K562 (cell line): ENCODE data around the gene ACTL10. TPM values are rescaled to one million over a fixed set of nuclear protein-coding genes. Genes with fewer than 3 reads are reported as not detected.

Source experiments
- ATAC-seq: fragments of 200-7000 bp; cut with Tn5 transposase; 3 replicates; pipeline ENCODE4 v1.9.1; 2020; ENCODE audit warnings: moderate library complexity
- BruUV-seq: library from RNA; stranded (reverse); fragments of 400-500 nt; replicated peaks from 2 replicates; lab custom pipeline; 2021; lab: Mats Ljungman, UMichigan
- CTCF ChIA-PET: fragments of 300-600 bp; formaldehyde crosslinking; extraction: SDS; loops from one replicate; lab custom pipeline; 2021; ENCODE audit warnings: low intra/inter-chr PET ratio; lab: Yijun Ruan, JAX
- POLR2A ChIA-PET: fragments of 300-600, 350-650 bp; sonication (Branson Sonifier 250); formaldehyde crosslinking; extraction: SDS; loops from one replicate; lab custom pipeline; 2021; ENCODE audit warnings: antibody characterized with exemption, inconsistent platforms; lab: Yijun Ruan, JAX
- DNase-seq, 4 experiments: peaks; one replicate each; pipeline versions ENCODE4 v3.0.0 to v3.0.0-alpha.2; 2011 to 2018; ENCODE audit warnings: low spot score in 3 of 4, mixed read lengths in 3 of 4; ENCODE audit errors: extremely low read depth in 1 of 4
- FAIRE-seq: peaks from 2 replicates; lab custom pipeline; 2011; peaks lifted over from hg19 to GRCh38; lab: Jason Lieb, UNC
- H2AFZ ChIP-seq: 2 replicates; pipeline ENCODE4 v1.6.0; 2011; ENCODE audit warnings: low read depth, low read length, control low read depth, inconsistent platforms
- H3K27ac ChIP-seq: fragments of 200-600 bp; 3 replicates; pipeline ENCODE4 v1.8.0; 2011; ENCODE audit warnings: low read depth, mild to moderate bottlenecking, control low read depth, inconsistent platforms, low read length, moderate library complexity, mixed read lengths; ENCODE audit errors: extremely low read depth
- H3K27me3 ChIP-seq, 2 experiments: fragments of 300-600 bp in 1 of 2; 2 replicates in 1 of 2; 3 replicates in 1 of 2; pipeline versions ENCODE4 v1.6.0 to v1.8.0; 2011; ENCODE audit warnings: inconsistent platforms in 2 of 2, low read length in 2 of 2, mild to moderate bottlenecking in 1 of 2, mixed read lengths in 1 of 2, moderate library complexity in 1 of 2; ENCODE audit not compliant: control insufficient read depth in 2 of 2, insufficient read depth in 2 of 2
- H3K36me3 ChIP-seq: fragments of 300-600 bp; 3 replicates; pipeline ENCODE4 v1.8.0; 2011; ENCODE audit warnings: mild to moderate bottlenecking, low read length, inconsistent platforms; ENCODE audit not compliant: control insufficient read depth, insufficient read depth
- H3K4me1 ChIP-seq, 2 experiments: fragments of 200-600 bp in 1 of 2; replicated peaks in 1 of 2; 2 replicates in 1 of 2; 3 replicates in 1 of 2; pipeline versions ENCODE4 v1.5.1 to v1.8.0; 2011; ENCODE audit warnings: inconsistent platforms in 2 of 2, low read length in 2 of 2, mild to moderate bottlenecking in 1 of 2, mixed read lengths in 1 of 2, moderate library complexity in 1 of 2; ENCODE audit not compliant: control insufficient read depth in 2 of 2, insufficient read depth in 2 of 2
- H3K4me2 ChIP-seq: 2 replicates; pipeline ENCODE4 v1.6.1; 2011; ENCODE audit warnings: low read length, control low read depth, inconsistent platforms, mixed read lengths; ENCODE audit not compliant: insufficient read depth
- H3K4me3 ChIP-seq: fragments of 200-600 bp; sonication (generic), shearing (Covaris generic); 2 replicates; pipeline ENCODE4 v1.5.1; 2016; ENCODE audit warnings: control low read depth, inconsistent platforms
- H3K79me2 ChIP-seq: fragments of 200-600 bp; 3 replicates; pipeline ENCODE4 v1.8.0; 2011; ENCODE audit warnings: low read length, inconsistent platforms; ENCODE audit not compliant: control insufficient read depth, insufficient read depth
- H3K9ac ChIP-seq, 2 experiments: 2 replicates each; pipeline versions ENCODE4 v1.6.0 to v1.6.1; 2011; ENCODE audit warnings: low read depth in 2 of 2, low read length in 2 of 2, control low read depth in 1 of 2, inconsistent platforms in 1 of 2, mild to moderate bottlenecking in 1 of 2, mixed read lengths in 1 of 2; ENCODE audit not compliant: insufficient read depth in 1 of 2
- H3K9me1 ChIP-seq: one replicate; pipeline ENCODE4 v1.6.0; 2011; ENCODE audit warnings: inconsistent platforms, mild to moderate bottlenecking, low read length, moderate library complexity; ENCODE audit not compliant: control insufficient read depth, insufficient read depth
- H3K9me3 ChIP-seq: replicated peaks from 2 replicates; pipeline ENCODE4 v1.5.1; 2011; ENCODE audit warnings: low read depth, low read length, inconsistent platforms; ENCODE audit not compliant: control insufficient read depth, insufficient read depth
- H4K20me1 ChIP-seq: replicated peaks from 2 replicates; pipeline ENCODE4 v1.6.1; 2011; ENCODE audit warnings: low read length, inconsistent platforms, mixed read lengths; ENCODE audit not compliant: control insufficient read depth, insufficient read depth
- CHD1 ChIP-seq: fragments of 200-600 bp; sonication (generic); IDR thresholded peaks from one replicate; pipeline ENCODE4 v1.6.1; 2012; ENCODE audit warnings: mild to moderate bottlenecking, moderate library complexity, low read length, inconsistent platforms
- MCM7 ChIP-seq, 2 experiments: fragments of 450-650 bp; IDR thresholded peaks; 2 replicates each; pipeline ENCODE4 v1.6.1; 2016 to 2018
- RBM25 ChIP-seq: fragments of 200-400 bp; formaldehyde crosslinking; IDR thresholded peaks from 2 replicates; pipeline ENCODE4 v1.6.1; 2018; ENCODE audit warnings: low read length, low read depth, moderate library complexity; ENCODE audit not compliant: severe bottlenecking
- WGBS: fragments of 100-300 bp; shearing (Covaris generic); methylation state at CpG from one replicate; pipeline ENCODE4 v1.1.6; 2016; ENCODE audit warnings: low coverage, mixed read lengths; ENCODE audit not compliant: insufficient coverage; ENCODE audit errors: missing lambda C conversion rate; 5-methylcytosine and 5-hydroxymethylcytosine counted together
- in situ Hi-C: fragments of 300-500 bp; cut with MboI; formaldehyde crosslinking; loops from 4 replicates; pipeline ENCODE4 v1.15.0; 2018; ENCODE audit warnings: inconsistent platforms, mixed read lengths
- intact Hi-C: fragments of 100-400 bp; cut with micrococcal nuclease; formaldehyde crosslinking; loops from 2 replicates; pipeline ENCODE4 v1.14.2; 2022
- polyA plus RNA-seq, 8 experiments: library from polyadenylated mRNA; depleted of rRNA in 4 of 8; stranded (reverse) in 5 of 8; unstranded in 3 of 8; fragments of >200 nt; fragmentation: Nextera tagmentation in 2 of 8; fragmentation: Illumina TruSeq in 1 of 8; extraction: Ambion mirVana in 2 of 8; extraction: Trizol in 1 of 8; gene quantifications; 2 replicates each; pipeline versions ENCODE4 v1.2.1 to v1.2.3, GENCODE V29; 2011 to 2014; ENCODE audit warnings: inconsistent platforms in 1 of 8, missing spikeins in 1 of 8
- total RNA-seq, 7 experiments: library from RNA; depleted of rRNA in 6 of 7; stranded (reverse); fragments of >200 nt in 6 of 7; fragmentation: Illumina TruSeq in 2 of 7; extraction: Trizol in 2 of 7; gene quantifications; 2 replicates each; pipeline versions ENCODE4 v1.2.1 to v1.2.3, GENCODE V29; 2011 to 2021; ENCODE audit warnings: low replicate concordance in 1 of 7

The ACTL10 gene
- total and polyA plus RNA-seq, 9 of the 15 experiments (the other 6 are each of a cell fraction or from before 2014, with no cell fraction given) = 0.07 to 0.14 TPM; not detected in 7

DNA sequence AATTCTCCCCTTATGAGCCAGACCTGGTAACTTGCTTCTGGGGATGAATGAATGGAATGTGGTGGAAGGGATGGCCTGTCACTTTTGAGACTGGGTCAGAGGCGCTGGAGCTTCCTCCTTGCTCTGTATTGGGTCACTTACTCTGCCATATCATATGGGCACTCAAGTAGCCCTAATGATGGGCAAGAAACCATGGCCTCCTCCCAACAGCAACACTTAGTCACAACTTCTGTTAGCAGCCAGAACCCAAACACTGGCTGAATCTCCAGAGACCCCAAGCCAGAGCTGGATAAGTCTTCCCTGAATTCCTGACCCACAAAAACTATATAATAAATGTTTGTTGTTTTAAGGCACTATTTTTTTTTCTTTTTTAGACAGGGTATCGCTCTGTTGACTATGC is 13.9 kb downstream of the ACTL10 start (continued):
- TF ChIP-seq CHD1 = no peak

DNA sequence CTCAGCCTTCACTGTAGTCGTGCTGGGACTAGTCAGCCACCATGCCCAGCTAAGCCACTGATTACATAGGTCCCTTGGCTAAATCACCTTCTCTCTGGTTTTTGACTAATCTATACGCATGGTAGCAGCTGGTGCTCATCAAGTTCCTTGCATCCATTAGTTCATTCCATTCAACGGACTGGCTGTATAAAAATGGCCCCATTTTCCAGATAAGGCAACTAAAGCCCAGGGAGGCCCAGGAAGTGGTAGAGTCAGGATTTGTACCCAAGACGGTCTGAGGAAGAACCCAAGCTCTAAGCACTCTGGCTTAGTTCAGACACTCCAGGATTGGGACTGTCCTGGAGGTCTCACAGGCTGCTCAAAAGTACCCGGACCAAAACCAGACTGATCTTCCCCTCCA is 14.5 kb downstream of the ACTL10 start:
- H3K27me3 ChIP-seq = no peaks in the 10 kb centered on the region
- TF ChIP-seq MCM7 (IDR thresholded peaks at IDR 0.05) = no peak
- TF ChIP-seq RBM25 = peak; percentile 59
- WGBS = 70% methylated on average over 5 of the region's 5 CpGs
- no peaks in the 10 kb centered on the region for H3K9me3 ChIP-seq
- in situ Hi-C loops = no loop called here
- peaks cover 52% of the 10 kb centered on the region; the same call in 2 of the 3 replicates for H3K36me3 ChIP-seq
- no peak for DNase-seq
- no peak overlapping the region for H3K27ac ChIP-seq
- H3K4me1 ChIP-seq = peaks cover 9 to 46% of the 10 kb centered on the region in 2 experiments
- H3K9ac ChIP-seq = peak overlapping the region in 1 of 2 experiments; percentile 29; a peak in 1 of 4 replicates
- H3K4me3 ChIP-seq = no peak overlapping the region
- ChIA-PET CTCF (no interaction called here), POLR2A (interaction anchor here (0.6 to 2.2 kb wide), 6 partner anchors 8 to 1033 kb away, joined by 3 to 11 read pairs (median 6); partner anchors contain the start of genes ACTL10 and ZNF341)
- H4K20me1 ChIP-seq = peaks cover 28% of the 10 kb centered on the region; the same call in 1 of the 2 replicates
- no peak for FAIRE-seq
- H3K79me2 ChIP-seq = peaks cover 35% of the 10 kb centered on the region
- no peak overlapping the region for H3K4me2 ChIP-seq
- no TSS peak for BruUV-seq
- no peak overlapping the region for H2AFZ ChIP-seq
- ATAC-seq = no peak
- intact Hi-C loops = no loop called here
- H3K9me1 ChIP-seq = no peaks in the 10 kb centered on the region
